Activated CD4-positive, CD25-positive, alpha-beta regulatory T cell (primary cell): ENCODE results near the gene DBT.
A peak's percentile ranks its signal among the peaks of the same experiment; 100 is the strongest.
"Not testable (repeated sequence)": the region's sequence is repeated elsewhere in the genome, so short reads cannot be mapped to it uniquely, and the experiment has no call there.

Experiments used
- DNase-seq, 4 experiments: peaks; one replicate each; lab custom pipeline; 2025; lab: John Stamatoyannopoulos, UW

DBT gene

GRCh38 chr1:100249537-100250257 lies at the start of gene DBT:
Gene DBT (minus strand): TSS chr1:100249834. CDS start chr1:100249820, 14 bp downstream.
- DNase-seq, result peak; percentile 72 to 85 (median 78)

- no peak for DNase-seq
Observed at GRCh38 chr1:100298512-100298911, 48.9 kb upstream of the DBT start.

- DNase-seq, result not testable (repeated sequence)
Observed at GRCh38 chr1:100296997-100297396, 47.4 kb upstream of the DBT start.

GRCh38 chr1:100296140-100296539 lies 46.5 kb upstream of the DBT start:
- DNase-seq, result no peak

GRCh38 chr1:100292711-100293110 lies 43.1 kb upstream of the DBT start:
- DNase-seq, result no peak

GRCh38 chr1:100290291-100290690 lies 40.7 kb upstream of the DBT start:
- DNase-seq, result no peak

- no peak for DNase-seq
Observed at GRCh38 chr1:100287162-100287561, 37.5 kb upstream of the DBT start.

GRCh38 chr1:100284591-100284990 lies 35.0 kb upstream of the DBT start:
- no peak for DNase-seq

GRCh38 chr1:100279954-100280682 lies 30.5 kb upstream of the DBT start:
- no peak for DNase-seq

GRCh38 chr1:100279358-100279923 lies 29.8 kb upstream of the DBT start:
- no peak for DNase-seq

GRCh38 chr1:100277866-100278265 lies 28.2 kb upstream of the DBT start:
- no peak for DNase-seq

- no peak for DNase-seq
Observed at GRCh38 chr1:100268202-100268601, 18.6 kb upstream of the DBT start.

GRCh38 chr1:100267284-100267683 lies 17.6 kb upstream of the DBT start:
- no peak for DNase-seq

- no peak for DNase-seq
Observed at GRCh38 chr1:100266741-100267140, 17.1 kb upstream of the DBT start.

- DNase-seq, result peak; percentile 83 to 94 (median 90)
Observed at GRCh38 chr1:100265931-100266740, 16.5 kb upstream of the DBT start, which contains the start of gene RTCA. Gene RTCA (plus strand): TSS chr1:100266216. CDS start chr1:100266376, 160 bp downstream.

GRCh38 chr1:100265562-100265930 lies 15.9 kb upstream of the DBT start:
- no peak for DNase-seq

- not testable (repeated sequence) for DNase-seq
Observed at GRCh38 chr1:100264081-100264480, 14.4 kb upstream of the DBT start.

GRCh38 chr1:100261686-100262085 lies 12.1 kb upstream of the DBT start:
- no peak for DNase-seq

- not testable (repeated sequence) for DNase-seq
Observed at GRCh38 chr1:100258427-100258826, 8.8 kb upstream of the DBT start.

- DNase-seq, result not testable (repeated sequence)
Observed at GRCh38 chr1:100256273-100256672, 6.6 kb upstream of the DBT start.

- DNase-seq, result no peak
Observed at GRCh38 chr1:100253552-100253951, 3.9 kb upstream of the DBT start.

- DNase-seq, result no peak
Observed at GRCh38 chr1:100252901-100253300, 3.3 kb upstream of the DBT start.
